KOPT-K1 (cell line): Measurements from ENCODE around the gene ARID1B.

Experiments used
- H3K27ac ChIP-seq: fragments of 200-600 bp; sonication (generic); 2 replicates; pipeline ENCODE4 v1.5.1; 2016; ENCODE audit warnings: antibody characterized with exemption, mild to moderate bottlenecking, low read depth, low read length; ENCODE audit not compliant: poor library complexity, severe bottlenecking
- H3K36me3 ChIP-seq: fragments of 200-600 bp; sonication (generic); 2 replicates; pipeline ENCODE4 v1.5.1; 2017; ENCODE audit warnings: antibody characterized with exemption, mild to moderate bottlenecking, low read length, moderate library complexity; ENCODE audit not compliant: insufficient read depth
- H3K9me3 ChIP-seq: fragments of 200-600 bp; sonication (generic); 2 replicates; pipeline ENCODE4 v1.5.1; 2017; ENCODE audit warnings: antibody characterized with exemption, low read length, mild to moderate bottlenecking; ENCODE audit not compliant: insufficient read depth, poor library complexity, severe bottlenecking

ARID1B gene

DNA sequence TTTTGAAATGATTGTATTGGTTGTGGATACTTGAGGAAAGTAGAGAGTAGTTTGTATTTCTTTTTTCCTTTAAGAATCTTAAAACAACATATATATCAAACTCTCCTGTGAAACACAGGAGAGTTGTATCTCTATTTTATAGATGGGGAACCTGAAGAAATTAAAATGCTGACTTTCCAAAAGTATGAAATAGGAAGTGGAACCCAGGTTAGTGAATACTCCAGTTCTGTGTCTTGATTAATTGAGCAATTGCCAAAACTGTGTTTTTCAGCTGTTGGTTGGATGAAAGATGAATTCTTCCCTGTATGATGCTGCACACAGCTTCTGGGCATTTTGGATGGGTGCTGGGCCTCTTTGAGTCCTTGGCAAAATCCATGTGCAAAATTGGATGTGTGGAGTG is 86.3 kb downstream of the ARID1B start:
- H3K36me3 ChIP-seq = no peaks in the 10 kb centered on the region
- H3K27ac ChIP-seq = no peak overlapping the region
- H3K9me3 ChIP-seq = no peaks in the 10 kb centered on the region

DNA sequence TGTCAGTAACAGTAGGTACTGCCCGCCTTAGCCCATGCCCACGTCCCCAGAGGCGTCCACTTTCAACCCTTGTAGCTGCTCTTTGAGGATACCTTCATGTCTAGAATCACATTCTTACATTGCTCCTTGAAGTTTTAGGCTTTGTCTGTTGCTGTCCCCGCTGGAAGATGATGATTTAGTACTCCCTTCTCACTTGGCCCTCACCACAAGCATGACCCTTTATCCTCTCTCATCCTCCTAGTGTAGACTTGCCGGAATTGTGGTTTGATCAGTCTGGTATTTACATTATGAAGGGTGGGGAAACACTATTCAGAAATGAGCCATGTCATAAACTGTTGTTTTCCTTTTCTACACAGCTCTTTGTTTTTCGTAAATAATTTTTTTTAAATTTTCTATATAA is 87.4 kb downstream of the ARID1B start:
- Histone ChIP-seq H3K27ac (no peak overlapping the region), H3K36me3 (no peaks in the 10 kb centered on the region), H3K9me3 (no peaks in the 10 kb centered on the region)

DNA sequence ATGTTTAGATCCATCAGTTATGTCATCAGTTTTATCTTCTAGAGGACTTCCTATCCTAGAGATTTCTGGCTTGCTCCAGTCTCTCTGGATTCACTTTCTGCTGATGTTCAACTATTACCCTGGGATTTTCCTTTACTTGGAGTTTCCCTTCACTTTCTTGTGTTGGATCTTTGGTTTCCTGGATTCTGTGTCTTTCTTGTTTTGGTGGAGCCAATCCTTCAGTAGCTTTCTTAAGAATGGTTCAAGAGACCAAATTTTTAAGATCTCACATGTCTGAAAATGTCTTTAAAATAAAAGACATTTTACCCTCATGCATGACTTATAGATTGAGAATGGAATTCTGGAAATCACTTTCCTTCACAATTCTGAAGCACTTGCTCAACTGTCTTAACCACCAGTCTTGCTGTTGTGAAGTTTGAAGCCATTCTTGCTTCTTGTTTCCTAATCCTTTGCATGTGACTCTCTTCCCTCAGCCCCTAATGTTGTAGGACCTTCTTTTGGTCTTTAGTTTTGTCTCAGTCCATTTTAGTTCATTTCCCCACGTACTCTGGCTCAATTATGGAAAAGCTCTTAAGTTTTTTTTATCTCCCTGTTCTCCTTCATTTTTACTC is 87.9 kb downstream of the ARID1B start:
- Histone ChIP-seq H3K9me3 (no peaks in the 10 kb centered on the region), H3K27ac (no peak overlapping the region), H3K36me3 (no peaks in the 10 kb centered on the region)

DNA sequence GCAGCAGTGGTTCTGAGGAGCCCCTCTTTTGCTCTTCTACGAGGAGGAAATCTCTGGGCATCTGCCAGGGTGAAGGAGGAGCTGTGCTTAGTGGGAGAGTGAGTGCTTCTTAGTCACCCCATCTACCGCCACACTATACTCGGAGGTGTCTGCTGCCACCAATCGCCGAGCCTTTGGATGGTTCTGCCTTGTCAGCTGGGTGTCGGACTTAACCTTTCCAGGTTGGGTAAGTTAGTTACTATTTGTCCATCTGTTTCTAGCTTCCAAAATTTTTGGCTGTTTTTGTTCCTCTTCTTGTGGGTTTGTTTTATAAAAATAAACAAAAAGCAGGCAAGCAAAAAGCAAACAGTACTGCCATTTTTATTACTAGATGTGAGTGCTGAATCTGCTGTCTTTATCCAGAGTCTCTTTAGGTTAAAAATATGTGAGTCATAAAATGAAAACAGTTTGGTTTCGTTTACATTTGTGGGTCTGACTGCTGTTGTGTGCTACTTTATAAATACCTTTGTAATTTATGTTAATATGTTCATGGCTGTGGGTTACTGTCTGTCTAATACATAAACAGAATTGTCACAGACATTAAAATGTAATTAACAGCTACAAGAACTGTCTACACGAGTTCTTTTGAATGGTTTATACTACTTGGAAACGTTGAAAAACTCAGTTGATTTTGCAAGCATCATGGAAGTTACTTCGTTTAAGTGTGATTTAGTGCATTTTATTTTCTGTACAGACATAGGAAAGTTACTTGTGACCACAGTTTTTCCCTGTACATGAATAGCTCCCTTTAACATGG is 89.2 kb downstream of the ARID1B start:
- no peaks in the 10 kb centered on the region for H3K36me3 ChIP-seq
- no peaks in the 10 kb centered on the region for H3K9me3 ChIP-seq
- H3K27ac ChIP-seq = no peak overlapping the region

DNA sequence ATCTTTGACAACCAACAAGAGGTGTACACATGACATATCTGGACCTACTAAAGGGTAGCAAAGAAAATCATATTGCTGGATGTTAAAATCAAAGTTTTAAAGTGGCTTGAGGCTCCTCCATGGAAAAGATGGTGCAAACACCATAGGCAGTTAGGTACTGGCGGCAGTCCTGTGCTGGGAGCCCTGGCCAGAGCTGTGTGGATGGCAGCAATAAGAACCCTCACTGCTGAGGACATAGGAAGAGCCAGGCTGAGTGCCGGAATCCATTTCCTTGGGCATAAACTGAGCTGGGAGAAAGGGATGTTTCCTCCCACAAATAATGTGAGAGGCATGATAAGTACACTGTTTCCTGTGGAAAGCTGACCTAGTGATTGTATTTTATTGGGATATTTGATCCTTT is 89.9 kb downstream of the ARID1B start:
- Histone ChIP-seq H3K27ac (no peak overlapping the region), H3K36me3 (no peaks in the 10 kb centered on the region), H3K9me3 (no peaks in the 10 kb centered on the region)

DNA sequence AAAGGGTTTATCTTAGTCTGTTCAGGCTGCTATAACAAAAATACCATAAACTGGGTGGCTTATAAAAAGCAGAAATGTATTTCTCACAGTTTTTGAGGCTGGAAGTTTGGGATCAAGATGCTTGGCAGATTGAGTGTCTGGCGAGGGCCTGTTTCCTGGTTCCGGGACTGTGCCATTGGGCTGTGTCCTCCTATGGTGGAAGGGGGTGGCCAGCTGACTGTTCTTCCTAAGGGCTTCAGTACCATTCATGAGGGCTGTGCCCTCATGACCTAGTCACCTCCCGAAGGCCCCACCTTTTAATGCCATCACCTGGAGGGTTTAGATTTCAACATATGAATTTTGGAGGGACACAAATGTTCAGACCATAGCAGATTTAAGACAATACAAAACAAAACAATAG is 91.2 kb downstream of the ARID1B start:
- no peaks in the 10 kb centered on the region for H3K9me3 ChIP-seq
- H3K27ac ChIP-seq = no peak overlapping the region
- peaks cover under 1% of the 10 kb centered on the region; the same call in 1 of the 2 replicates for H3K36me3 ChIP-seq

DNA sequence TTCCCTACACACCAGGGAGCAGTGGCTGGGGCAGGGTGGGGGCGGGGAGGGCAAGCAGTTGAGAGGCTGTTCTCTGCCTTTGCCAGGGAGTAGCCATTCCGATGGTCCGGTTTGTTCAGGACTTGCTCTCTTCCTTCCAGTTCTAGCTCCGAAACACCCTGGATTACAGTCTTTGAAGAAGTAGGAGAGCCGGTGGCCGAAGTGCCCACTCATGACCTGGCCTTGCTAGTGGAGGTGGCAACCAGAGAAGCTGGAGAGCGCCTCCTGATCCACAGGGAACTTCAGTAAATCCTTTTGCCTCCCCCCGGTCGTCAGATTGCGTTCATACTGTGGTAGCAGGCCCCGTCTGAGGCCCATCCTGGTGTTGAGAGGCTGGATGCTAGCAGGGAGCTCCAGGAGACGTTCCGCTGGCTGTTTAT is 92.8 kb downstream of the ARID1B start:
- peaks cover 8% of the 10 kb centered on the region; the same call in 1 of the 2 replicates for H3K36me3 ChIP-seq
- H3K9me3 ChIP-seq = no peaks in the 10 kb centered on the region
- no peak overlapping the region for H3K27ac ChIP-seq

DNA sequence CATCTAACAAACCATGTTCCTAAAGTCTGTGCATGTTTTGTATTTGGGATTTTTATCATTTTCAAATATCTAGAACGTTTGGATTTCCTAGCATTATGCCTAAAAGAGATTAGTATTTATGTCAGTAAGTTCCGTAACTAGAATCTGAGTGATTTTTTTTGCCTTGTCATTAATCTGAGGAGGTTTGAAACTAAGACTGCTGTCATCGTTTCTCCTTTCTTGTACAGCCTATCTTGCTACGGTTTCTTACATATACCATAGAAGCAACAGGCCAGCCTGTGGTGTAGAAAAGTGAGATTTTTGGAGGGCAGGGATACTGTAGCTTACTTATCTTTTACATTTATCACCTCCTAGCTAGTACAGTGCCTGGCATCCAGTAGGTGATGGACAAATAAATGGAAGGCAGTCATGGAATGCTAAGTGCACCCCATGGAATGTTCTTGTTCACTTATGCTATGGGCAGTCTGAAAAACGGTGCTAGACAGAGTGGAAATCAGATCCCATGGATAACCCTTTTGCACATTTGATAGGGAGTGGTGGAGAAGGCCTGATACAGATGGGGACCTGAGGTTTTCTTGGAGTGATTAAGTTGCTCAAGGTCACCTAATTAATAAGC is 93.9 kb downstream of the ARID1B start:
- H3K9me3 ChIP-seq = no peaks in the 10 kb centered on the region
- H3K27ac ChIP-seq = no peak overlapping the region
- H3K36me3 ChIP-seq = peaks cover 8% of the 10 kb centered on the region; the same call in 1 of the 2 replicates

DNA sequence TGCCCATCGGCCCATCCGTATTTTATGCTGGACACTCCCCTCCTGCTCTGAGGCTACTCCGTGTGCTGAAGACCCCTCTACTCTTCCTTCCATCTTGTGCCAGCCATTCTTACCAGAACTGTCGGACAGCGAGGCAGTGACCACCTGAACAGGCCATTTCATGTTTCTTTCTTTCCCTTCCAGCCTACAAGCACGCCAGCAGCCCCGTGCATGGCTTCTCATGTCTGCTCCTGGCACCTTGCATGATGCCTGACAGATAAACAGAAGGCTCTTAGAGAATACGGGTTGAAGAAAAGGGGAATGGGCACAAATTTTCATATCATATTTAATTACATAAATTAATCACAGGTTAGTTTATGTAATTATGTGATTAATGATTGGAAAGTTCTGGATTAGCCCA is 95.7 kb downstream of the ARID1B start:
- no peak overlapping the region for H3K27ac ChIP-seq
- no peaks in the 10 kb centered on the region for H3K9me3 ChIP-seq
- peaks cover 8% of the 10 kb centered on the region; the same call in 1 of the 2 replicates for H3K36me3 ChIP-seq

DNA sequence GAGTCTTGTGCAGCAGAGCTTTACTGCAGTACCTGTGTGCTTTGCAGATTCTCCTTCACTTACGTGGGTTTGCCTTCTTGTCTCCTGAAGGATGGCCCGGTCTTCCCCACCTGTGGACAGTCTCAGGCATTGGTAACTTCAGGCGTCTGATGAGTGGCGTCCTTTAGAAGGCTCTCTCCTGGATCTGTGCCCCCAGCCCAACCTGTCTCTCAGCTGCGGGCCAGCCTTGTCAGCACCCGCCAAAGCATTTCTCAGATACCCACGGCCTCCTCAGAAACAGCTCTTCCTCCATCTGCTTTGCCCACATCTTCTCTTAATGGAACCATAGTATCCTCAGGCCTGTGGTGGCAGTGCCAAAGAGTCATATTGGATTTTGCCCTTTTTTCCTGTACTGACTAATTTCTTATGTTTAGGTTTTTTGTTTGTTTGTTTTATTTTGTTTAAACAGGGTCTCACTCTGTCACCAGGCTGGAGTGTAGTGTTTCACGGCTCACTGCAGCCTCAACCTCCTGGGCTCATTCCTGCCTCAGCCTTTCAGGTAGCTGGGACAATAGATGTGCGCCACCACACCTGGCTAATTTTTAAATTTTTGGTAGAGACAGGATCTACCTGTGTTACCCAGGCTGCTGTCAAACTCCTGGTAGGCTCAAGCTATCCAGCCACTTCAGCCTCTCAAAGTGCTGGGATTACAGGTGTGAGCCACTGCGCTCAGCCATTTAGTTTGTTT is 96.6 kb downstream of the ARID1B start:
- Histone ChIP-seq H3K36me3 (peaks cover 8% of the 10 kb centered on the region; the same call in 1 of the 2 replicates), H3K27ac (no peak overlapping the region), H3K9me3 (no peaks in the 10 kb centered on the region)

DNA sequence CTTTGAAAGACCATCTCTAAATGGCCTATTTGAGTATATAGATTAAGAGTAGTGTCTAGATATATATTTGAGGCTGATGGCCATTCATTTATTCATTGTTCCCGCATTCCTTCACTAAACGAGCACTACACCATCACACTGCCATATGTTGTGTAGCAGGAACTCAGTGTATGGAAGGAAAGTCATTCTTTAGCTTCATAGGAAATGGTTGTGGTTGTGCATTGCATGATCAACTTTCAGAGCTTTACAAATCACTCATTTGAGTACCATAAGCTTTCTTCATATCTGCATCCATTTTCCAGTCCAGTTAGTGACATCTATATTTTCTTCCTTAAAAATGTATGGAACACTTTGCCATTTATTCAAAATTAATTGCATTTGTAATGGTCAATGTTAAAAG is 97.9 kb downstream of the ARID1B start:
- Histone ChIP-seq H3K27ac (no peak overlapping the region), H3K36me3 (peaks cover 8% of the 10 kb centered on the region; the same call in 1 of the 2 replicates), H3K9me3 (no peaks in the 10 kb centered on the region)

DNA sequence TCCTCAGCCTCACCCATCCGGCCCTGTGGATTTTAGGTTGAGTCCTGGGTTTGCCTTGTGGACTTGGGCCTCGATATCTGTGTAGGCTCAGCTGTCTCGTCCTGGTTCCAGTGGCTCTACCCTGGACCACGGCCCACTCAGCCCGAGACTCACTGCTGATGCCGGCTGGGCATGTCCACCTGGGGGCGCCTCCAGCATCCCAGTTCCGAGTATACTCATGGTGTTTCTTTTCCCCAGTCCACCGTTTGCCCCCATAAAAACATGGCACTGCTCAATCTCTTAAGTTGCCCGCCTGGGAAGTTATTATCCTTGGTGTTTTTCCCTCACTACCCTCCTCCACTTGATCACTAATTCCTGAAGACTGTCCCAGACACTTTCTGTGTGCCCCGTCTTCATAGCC is 99.1 kb downstream of the ARID1B start:
- H3K9me3 ChIP-seq = no peaks in the 10 kb centered on the region
- no peak overlapping the region for H3K27ac ChIP-seq
- H3K36me3 ChIP-seq = peaks cover 8% of the 10 kb centered on the region; the same call in 1 of the 2 replicates

DNA sequence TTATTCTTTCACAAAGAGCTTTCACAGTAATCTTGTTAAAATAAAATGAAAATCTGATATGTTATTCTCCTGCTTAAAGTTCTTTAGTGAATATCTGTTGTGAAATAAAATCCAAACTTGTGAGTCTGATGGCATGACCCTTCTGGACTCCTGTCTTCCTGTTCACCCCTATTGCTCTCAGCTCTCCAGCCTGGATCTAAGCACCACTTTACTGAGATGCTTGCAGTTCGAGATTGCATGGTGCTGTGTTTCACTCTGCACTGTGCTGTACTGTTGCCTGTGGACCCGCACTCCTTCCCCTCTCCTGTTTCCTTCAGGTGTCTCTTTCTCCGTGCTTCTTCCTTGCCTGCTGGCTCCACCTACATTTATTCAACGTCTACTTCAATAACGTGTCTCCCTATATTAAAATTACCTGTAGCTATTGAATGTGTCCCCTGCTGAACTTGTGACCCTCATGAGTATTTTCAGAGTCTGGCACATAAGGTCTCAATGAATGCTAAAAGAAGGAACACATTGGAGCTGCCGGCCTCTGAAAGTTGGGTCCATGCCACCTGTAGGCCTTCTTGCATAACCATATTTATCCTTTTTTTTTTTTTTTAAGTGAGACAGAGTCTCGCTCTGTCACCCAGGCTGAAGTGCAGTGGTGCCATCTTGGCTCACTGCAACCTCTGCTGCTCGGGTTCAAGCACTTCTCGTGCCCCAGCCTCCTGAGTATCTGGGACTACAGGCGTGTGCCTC is 100.1 kb downstream of the ARID1B start:
- H3K36me3 ChIP-seq = peaks cover 8% of the 10 kb centered on the region; the same call in 1 of the 2 replicates
- no peaks in the 10 kb centered on the region for H3K9me3 ChIP-seq
- no peak overlapping the region for H3K27ac ChIP-seq

DNA sequence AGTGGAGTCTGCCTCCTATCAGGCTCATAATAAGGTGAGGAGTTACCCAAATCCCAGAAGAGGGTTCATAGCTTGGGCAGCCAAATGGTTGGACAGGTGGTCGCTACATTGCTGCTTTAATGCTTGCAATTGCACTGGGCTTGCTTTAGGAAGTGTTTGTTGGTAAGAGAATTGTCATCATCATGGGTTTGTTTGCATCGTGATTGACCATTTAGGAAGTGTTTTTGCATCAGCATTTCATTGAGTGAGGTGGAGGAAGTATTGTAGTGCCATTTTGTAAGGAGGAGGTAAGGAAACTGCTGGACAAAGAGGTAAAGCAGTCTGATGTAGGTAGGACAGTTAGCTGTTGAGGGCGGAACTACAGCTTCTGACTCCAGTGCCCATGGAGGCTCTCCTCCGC is 101.5 kb downstream of the ARID1B start:
- Histone ChIP-seq H3K9me3 (no peaks in the 10 kb centered on the region), H3K36me3 (peaks cover 5% of the 10 kb centered on the region; the same call in 1 of the 2 replicates), H3K27ac (no peak overlapping the region)
